MM.1S (cell line): ENCODE data around the gene SLC4A9.

Experiments
- DNase-seq: peaks from one replicate; pipeline ENCODE4 v3.0.0-alpha.2; 2015
- H2AFZ ChIP-seq: fragments of 300-600 bp; sonication (generic); 2 replicates; pipeline ENCODE4 v1.6.0; 2016; ENCODE audit warnings: antibody characterized with exemption, low read length
- H3F3A ChIP-seq: fragments of 300-600 bp; sonication (generic); 2 replicates; pipeline ENCODE4 v1.6.1; 2016; ENCODE audit warnings: mild to moderate bottlenecking, antibody characterized with exemption, low read length, moderate library complexity, mixed read lengths; ENCODE audit not compliant: insufficient read depth
- H3K27ac ChIP-seq: fragments of 300-600 bp; sonication (generic); 2 replicates; pipeline ENCODE4 v1.5.1; 2016; ENCODE audit warnings: mild to moderate bottlenecking, low read length
- H3K27me3 ChIP-seq: fragments of 300-600 bp; sonication (generic); replicated peaks from 2 replicates; pipeline ENCODE4 v1.6.0; 2016; ENCODE audit warnings: low read length; ENCODE audit not compliant: insufficient read depth
- H3K36me3 ChIP-seq: fragments of 300-600 bp; sonication (generic); replicated peaks from 2 replicates; pipeline ENCODE4 v1.6.1; 2016; ENCODE audit warnings: mild to moderate bottlenecking, low read length, mixed read lengths; ENCODE audit not compliant: insufficient read depth
- H3K4me1 ChIP-seq: fragments of 300-600 bp; sonication (generic); 2 replicates; pipeline ENCODE4 v1.6.1; 2016; ENCODE audit warnings: low read length, mixed read lengths
- H3K4me2 ChIP-seq: fragments of 300-600 bp; sonication (generic); 2 replicates; pipeline ENCODE4 v1.6.0; 2016; ENCODE audit warnings: low read depth, low read length
- H3K4me3 ChIP-seq: fragments of 300-600 bp; sonication (generic); 2 replicates; pipeline ENCODE4 v1.5.1; 2016; ENCODE audit warnings: low read length, mixed read lengths
- H3K79me2 ChIP-seq: fragments of 300-600 bp; sonication (generic); 2 replicates; pipeline ENCODE4 v1.6.1; 2016; ENCODE audit warnings: mixed run types, low read length, mixed read lengths
- H3K9ac ChIP-seq: fragments of 300-600 bp; sonication (generic); 2 replicates; pipeline ENCODE4 v1.6.1; 2016; ENCODE audit warnings: low read length, mixed read lengths
- H3K9me2 ChIP-seq: fragments of 300-600 bp; sonication (generic); replicated peaks from 2 replicates; pipeline ENCODE4 v1.6.1; 2016; ENCODE audit warnings: mild to moderate bottlenecking, low read length, mixed read lengths; ENCODE audit not compliant: insufficient read depth
- H3K9me3 ChIP-seq: fragments of 300-600 bp; sonication (generic); replicated peaks from 2 replicates; pipeline ENCODE4 v1.6.1; 2016; ENCODE audit warnings: mild to moderate bottlenecking, low read length, mixed read lengths; ENCODE audit not compliant: insufficient read depth
- H4K20me1 ChIP-seq: fragments of 300-600 bp; sonication (generic); 2 replicates; pipeline ENCODE4 v1.6.1; 2016; ENCODE audit warnings: mild to moderate bottlenecking, low read length, moderate library complexity, mixed read lengths; ENCODE audit not compliant: insufficient read depth
- EZH2 ChIP-seq: fragments of 300-600 bp; sonication (generic); optimal IDR thresholded peaks from 2 replicates; pipeline ENCODE3; 2017; ENCODE audit warnings: low read depth, mild to moderate bottlenecking, antibody characterized with exemption, low read length, mixed read lengths
- EZH2phosphoT487 ChIP-seq: fragments of 300-600 bp; sonication (generic); IDR thresholded peaks from 2 replicates; pipeline ENCODE4 v1.6.1; 2018; ENCODE audit warnings: antibody characterized with exemption, low read length
- TF ChIP-seq, protein P1 (sequence below): fragments of 300-600 bp; sonication (generic); IDR thresholded peaks from 2 replicates; pipeline ENCODE4 v1.5.1; 2016; ENCODE audit warnings: antibody characterized with exemption, low read length, mixed read lengths

The SLC4A9 gene

DNA sequence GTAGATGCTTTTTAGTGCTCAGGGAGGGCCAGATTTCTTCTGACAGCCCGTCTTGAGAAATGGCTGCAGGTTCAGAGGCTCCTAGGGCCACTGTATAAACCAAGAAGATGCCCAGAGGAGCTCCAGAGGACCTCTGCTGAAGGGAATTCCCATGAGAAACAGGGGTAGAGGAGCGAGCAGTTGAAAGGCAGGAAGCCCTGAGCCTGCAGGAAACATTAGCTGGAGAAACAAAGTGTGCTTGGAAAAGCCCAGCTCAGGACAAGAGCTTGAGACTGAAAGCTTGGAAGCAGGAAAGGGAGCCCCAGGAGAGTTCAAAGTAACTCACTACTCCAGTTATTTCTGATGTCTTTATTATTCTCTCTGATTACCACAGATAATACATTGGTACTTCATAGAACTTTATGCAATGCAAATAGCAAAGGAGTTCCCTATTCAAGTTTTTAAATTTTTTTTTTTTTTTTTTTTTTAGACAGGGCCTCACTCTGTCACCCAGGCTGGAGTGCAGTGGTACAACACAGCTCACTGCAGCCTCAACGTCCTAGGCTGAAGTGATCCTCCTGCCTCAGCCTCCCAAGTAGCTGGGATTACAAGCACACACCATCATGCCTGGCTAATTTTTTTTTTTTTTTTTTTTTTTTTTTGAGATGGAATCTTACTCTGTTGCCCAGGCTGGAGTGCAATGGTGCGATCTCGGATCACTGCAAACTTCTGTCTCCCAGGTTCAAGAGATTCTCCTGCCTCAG is 30.1 kb upstream of the SLC4A9 start:
- Histone ChIP-seq H3K9me2 (no peaks in the 10 kb centered on the region), H3F3A (no peaks in the 10 kb centered on the region), H4K20me1 (no peaks in the 10 kb centered on the region), H3K4me2 (no peak overlapping the region), H3K36me3 (no peaks in the 10 kb centered on the region), H3K27ac (no peak overlapping the region), H3K4me1 (no peaks in the 10 kb centered on the region), H2AFZ (no peak overlapping the region), H3K4me3 (no peak overlapping the region), H3K9me3 (no peaks in the 10 kb centered on the region), H3K27me3 (no peaks in the 10 kb centered on the region; the same call in 1 of the 2 replicates), H3K9ac (no peak overlapping the region), H3K79me2 (no peaks in the 10 kb centered on the region)
- no peak for DNase-seq
- no peak for TF ChIP-seq EZH2phosphoT487

DNA sequence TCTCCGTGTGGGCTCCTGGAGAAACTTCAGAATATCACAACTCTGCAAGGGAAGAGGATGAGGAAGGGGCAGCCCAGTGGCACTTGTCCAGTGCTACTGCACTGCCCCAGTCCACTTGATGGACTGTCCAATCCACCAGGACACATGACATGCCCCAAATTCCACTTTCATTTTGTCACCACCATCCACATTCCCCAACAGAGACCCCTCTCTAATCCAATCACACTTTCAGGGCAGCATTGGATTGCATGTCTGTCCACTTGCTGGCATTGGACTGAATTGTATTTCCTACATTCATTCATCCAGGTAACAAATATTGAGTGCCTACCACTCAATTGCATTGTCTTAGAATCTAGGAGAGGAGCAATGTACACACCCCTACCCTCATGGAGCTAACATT is 28.4 kb upstream of the SLC4A9 start:
- no peaks in the 10 kb centered on the region for H4K20me1 ChIP-seq
- TF ChIP-seq EZH2, result no peak
- TF ChIP-seq, protein P1, sequence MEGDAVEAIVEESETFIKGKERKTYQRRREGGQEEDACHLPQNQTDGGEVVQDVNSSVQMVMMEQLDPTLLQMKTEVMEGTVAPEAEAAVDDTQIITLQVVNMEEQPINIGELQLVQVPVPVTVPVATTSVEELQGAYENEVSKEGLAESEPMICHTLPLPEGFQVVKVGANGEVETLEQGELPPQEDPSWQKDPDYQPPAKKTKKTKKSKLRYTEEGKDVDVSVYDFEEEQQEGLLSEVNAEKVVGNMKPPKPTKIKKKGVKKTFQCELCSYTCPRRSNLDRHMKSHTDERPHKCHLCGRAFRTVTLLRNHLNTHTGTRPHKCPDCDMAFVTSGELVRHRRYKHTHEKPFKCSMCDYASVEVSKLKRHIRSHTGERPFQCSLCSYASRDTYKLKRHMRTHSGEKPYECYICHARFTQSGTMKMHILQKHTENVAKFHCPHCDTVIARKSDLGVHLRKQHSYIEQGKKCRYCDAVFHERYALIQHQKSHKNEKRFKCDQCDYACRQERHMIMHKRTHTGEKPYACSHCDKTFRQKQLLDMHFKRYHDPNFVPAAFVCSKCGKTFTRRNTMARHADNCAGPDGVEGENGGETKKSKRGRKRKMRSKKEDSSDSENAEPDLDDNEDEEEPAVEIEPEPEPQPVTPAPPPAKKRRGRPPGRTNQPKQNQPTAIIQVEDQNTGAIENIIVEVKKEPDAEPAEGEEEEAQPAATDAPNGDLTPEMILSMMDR, result no peak
- TF ChIP-seq EZH2phosphoT487, result no peak
- H3K4me1 ChIP-seq, result no peaks in the 10 kb centered on the region
- H3K27me3 ChIP-seq, result no peaks in the 10 kb centered on the region
- no peak overlapping the region for H3K4me2 ChIP-seq
- H3K27ac ChIP-seq, result no peak overlapping the region
- H3K4me3 ChIP-seq, result no peak overlapping the region
- H3K9me2 ChIP-seq, result no peaks in the 10 kb centered on the region
- no peaks in the 10 kb centered on the region for H3F3A ChIP-seq
- H3K9me3 ChIP-seq, result no peaks in the 10 kb centered on the region
- no peak for DNase-seq
- H2AFZ ChIP-seq, result no peak overlapping the region
- no peaks in the 10 kb centered on the region for H3K36me3 ChIP-seq
- no peak overlapping the region for H3K9ac ChIP-seq
- no peaks in the 10 kb centered on the region for H3K79me2 ChIP-seq

DNA sequence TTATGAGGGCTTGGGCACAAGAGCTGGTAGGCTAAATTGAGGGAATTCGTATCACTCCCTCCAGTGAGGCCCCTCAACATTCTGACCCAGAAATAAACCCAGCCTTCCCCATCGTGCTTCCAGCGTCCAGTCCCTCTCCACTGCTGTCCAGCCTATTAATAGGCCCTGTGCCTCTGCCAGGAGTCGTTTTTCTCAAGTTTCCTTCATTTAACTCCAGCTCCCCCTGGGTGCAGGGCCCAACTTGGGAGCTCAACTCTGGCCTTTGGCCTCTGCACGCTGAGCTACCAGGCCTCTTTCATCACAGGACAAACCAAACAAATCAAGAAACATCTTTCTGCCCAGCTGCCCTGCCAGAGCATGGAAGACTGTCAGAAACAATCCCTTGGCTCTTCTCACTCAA is 23.6 kb upstream of the SLC4A9 start:
- no peaks in the 10 kb centered on the region for H3K9me2 ChIP-seq
- H3K4me3 ChIP-seq, result no peak overlapping the region
- no peak overlapping the region for H3K4me2 ChIP-seq
- H3K36me3 ChIP-seq, result no peaks in the 10 kb centered on the region
- no peak overlapping the region for H3K27ac ChIP-seq
- no peak for TF ChIP-seq EZH2
- no peak for TF ChIP-seq EZH2phosphoT487
- TF ChIP-seq, protein P1, result no peak
- no peak overlapping the region for H2AFZ ChIP-seq
- H3K79me2 ChIP-seq, result no peaks in the 10 kb centered on the region
- DNase-seq, result no peak
- H3K27me3 ChIP-seq, result no peaks in the 10 kb centered on the region
- H3K9me3 ChIP-seq, result no peaks in the 10 kb centered on the region
- peaks cover 6% of the 10 kb centered on the region for H3F3A ChIP-seq
- H3K9ac ChIP-seq, result no peak overlapping the region
- H3K4me1 ChIP-seq, result peaks cover 10% of the 10 kb centered on the region
- no peaks in the 10 kb centered on the region for H4K20me1 ChIP-seq

DNA sequence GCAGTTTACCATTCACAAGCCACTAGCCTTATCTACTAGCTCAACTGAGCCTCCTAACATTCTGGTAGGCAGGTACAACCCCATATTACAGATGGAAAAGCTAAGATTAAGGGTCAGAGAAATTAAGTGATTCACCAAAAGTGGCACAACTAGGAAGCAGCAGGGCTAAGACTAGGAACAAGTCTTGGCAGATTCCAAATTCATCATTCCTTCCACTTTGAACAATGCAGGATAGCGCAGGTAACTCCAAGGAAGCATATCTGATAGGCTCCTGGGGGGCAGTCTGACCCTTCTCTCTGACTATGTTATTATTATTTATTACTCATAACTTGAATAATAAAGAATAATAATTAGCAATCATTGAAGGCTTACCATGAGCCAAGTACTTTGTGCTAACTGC is 22.1 kb upstream of the SLC4A9 start:
- Histone ChIP-seq H3K4me3 (no peak overlapping the region), H3K79me2 (no peaks in the 10 kb centered on the region), H3K9me3 (no peaks in the 10 kb centered on the region), H3K9ac (no peak overlapping the region), H4K20me1 (no peaks in the 10 kb centered on the region), H3K36me3 (no peaks in the 10 kb centered on the region), H3F3A (peaks cover 14% of the 10 kb centered on the region), H3K9me2 (no peaks in the 10 kb centered on the region), H2AFZ (no peak overlapping the region), H3K4me1 (peaks cover 25% of the 10 kb centered on the region), H3K27ac (no peak overlapping the region), H3K4me2 (no peak overlapping the region), H3K27me3 (no peaks in the 10 kb centered on the region)
- TF ChIP-seq, protein P1, result no peak
- TF ChIP-seq EZH2 (no peak), EZH2phosphoT487 (no peak)
- DNase-seq, result no peak
